ENCODE measurements around the gene MRGPRX3. TPM values are rescaled to one million over a fixed set of nuclear protein-coding genes. Genes with fewer than 3 reads are reported as not detected.

The MRGPRX3 gene
- total RNA-seq (2014; rRNA removed; shearing (Covaris generic)), result not detected in 2 replicates
- polyA plus RNA-seq (2016; fragmentation: Nextera tagmentation; extraction: Ambion mirVana), result not detected in 2 replicates

GRCh38 chr11:18132341-18132740 lies at the start of gene MRGPRX3:
TSS of gene MRGPRX3 (plus strand) at chr11:18132571. CDS start at chr11:18137203, 4,632 bp downstream.
- 37 to 44% methylated on average over 3 of the region's 3 CpGs for WGBS, 2 experiments (ENCODE audit: low coverage in 1 of 2, low lambda C conversion rate in 2 of 2, missing lambda C conversion rate in 2 of 2)
- no peaks in the 10 kb centered on the region for H3K9me3 ChIP-seq (ENCODE audit: low read depth)
- no peak within 1 kb of the TSS for H3K9ac ChIP-seq
- no peaks in the 10 kb centered on the region for H3K4me1 ChIP-seq (ENCODE audit: insufficient read depth)
- H3K36me3 ChIP-seq (ENCODE audit: low read depth), result no peaks in the 10 kb centered on the region
- H3F3A ChIP-seq (ENCODE audit: insufficient read depth), result no peaks in the 10 kb centered on the region
- in situ Hi-C loops (cut with MboI), result no loop called here
- peaks cover 6% of the 10 kb centered on the region; the same call in 1 of the 2 replicates for H3K27me3 ChIP-seq (replicated peaks; ENCODE audit: insufficient read depth)
- no peak within 1 kb of the TSS for H3K27ac ChIP-seq
- H4K20me1 ChIP-seq (ENCODE audit: insufficient read depth), result no peaks in the 10 kb centered on the region
- no peak for TF ChIP-seq EZH2 (IDR thresholded peaks at IDR 0.05; ENCODE audit: insufficient read depth, poor library complexity, severe bottlenecking)
- TF ChIP-seq EZH2phosphoT487 (IDR thresholded peaks at IDR 0.05; ENCODE audit: insufficient read depth, low read depth), result no peak
- H3K9me2 ChIP-seq (ENCODE audit: insufficient read depth), result no peaks in the 10 kb centered on the region
- H3K4me2 ChIP-seq (ENCODE audit: unreplicated experiment), result no peak within 1 kb of the TSS
- no peaks in the 10 kb centered on the region for H3K79me2 ChIP-seq (ENCODE audit: insufficient read depth)
- no peak within 1 kb of the TSS for H2AFZ ChIP-seq
- no peak for DNase-seq
- H3K4me3 ChIP-seq, result no peak within 1 kb of the TSS

DNA sequence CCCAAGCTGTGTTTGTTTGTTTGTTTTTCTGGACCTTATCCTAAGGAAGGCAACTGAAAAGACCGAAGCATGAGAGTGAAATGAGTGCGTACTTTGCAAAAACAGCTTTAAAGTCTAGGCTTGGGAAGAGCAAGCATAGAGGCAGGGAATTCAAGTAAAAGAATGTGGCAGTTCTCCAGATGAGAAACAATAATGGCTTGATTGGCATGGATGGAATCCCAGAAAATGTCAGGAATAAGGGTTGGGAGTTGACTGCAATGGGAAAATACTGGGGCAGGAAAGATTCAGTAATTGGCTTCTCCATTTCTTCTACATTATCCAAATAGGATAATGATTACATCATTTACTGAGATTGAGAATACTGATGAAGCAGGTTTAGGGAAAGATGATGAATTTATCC lies 44.0 kb upstream of the MRGPRX3 start:
- TF ChIP-seq EZH2phosphoT487 (IDR thresholded peaks at IDR 0.05; ENCODE audit: insufficient read depth, low read depth) (no peak), EZH2 (IDR thresholded peaks at IDR 0.05; ENCODE audit: insufficient read depth, poor library complexity, severe bottlenecking) (no peak)
- WGBS, 2 experiments (ENCODE audit: low coverage in 1 of 2, low lambda C conversion rate in 2 of 2, missing lambda C conversion rate in 2 of 2), result 100% methylated on average over 2 of the region's 2 CpGs
- peaks cover 14% of the 10 kb centered on the region; the same call in 1 of the 2 replicates for H3K36me3 ChIP-seq (ENCODE audit: low read depth)

DNA sequence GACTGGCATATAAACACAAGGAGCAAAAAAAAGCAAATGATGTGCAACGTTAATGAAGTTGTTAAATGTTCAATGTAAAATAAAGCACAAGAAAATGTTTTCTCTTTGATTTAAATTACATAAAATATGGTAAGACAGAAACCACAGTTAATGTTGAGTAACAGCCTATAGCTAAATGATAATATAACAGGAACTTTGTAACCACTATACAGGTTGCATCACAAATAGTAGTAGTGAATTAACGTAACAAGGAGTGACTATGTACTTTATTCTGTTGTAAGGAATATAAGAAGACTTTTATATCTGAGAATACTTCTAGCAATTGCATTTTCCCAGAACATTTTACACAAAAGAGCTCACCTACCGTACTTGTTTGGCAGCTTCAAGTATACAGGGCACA lies 43.4 kb upstream of the MRGPRX3 start:
- no peaks in the 10 kb centered on the region for H3F3A ChIP-seq (ENCODE audit: insufficient read depth)
- H3K9ac ChIP-seq, result no peak overlapping the region
- peaks cover 20% of the 10 kb centered on the region; the same call in 1 of the 2 replicates for H3K36me3 ChIP-seq (ENCODE audit: low read depth)
- no peak overlapping the region for H3K27ac ChIP-seq
- H3K4me2 ChIP-seq (ENCODE audit: unreplicated experiment), result no peak overlapping the region
- no peaks in the 10 kb centered on the region for H4K20me1 ChIP-seq (ENCODE audit: insufficient read depth)
- H2AFZ ChIP-seq, result no peak overlapping the region
- in situ Hi-C loops (cut with MboI), result no loop called here
- no peak for TF ChIP-seq EZH2 (IDR thresholded peaks at IDR 0.05; ENCODE audit: insufficient read depth, poor library complexity, severe bottlenecking)
- no peak for TF ChIP-seq EZH2phosphoT487 (IDR thresholded peaks at IDR 0.05; ENCODE audit: insufficient read depth, low read depth)
- H3K4me3 ChIP-seq, result no peak overlapping the region
- no peaks in the 10 kb centered on the region for H3K9me3 ChIP-seq (ENCODE audit: low read depth)
- no peaks in the 10 kb centered on the region for H3K9me2 ChIP-seq (ENCODE audit: insufficient read depth)
- H3K4me1 ChIP-seq (ENCODE audit: insufficient read depth), result no peaks in the 10 kb centered on the region
- WGBS, 2 experiments (ENCODE audit: low coverage in 1 of 2, low lambda C conversion rate in 2 of 2, missing lambda C conversion rate in 2 of 2), result 82 to 84% methylated on average over 3 of the region's 3 CpGs
- no peaks in the 10 kb centered on the region for H3K27me3 ChIP-seq (replicated peaks; ENCODE audit: insufficient read depth)
- DNase-seq, result no peak
- H3K79me2 ChIP-seq (ENCODE audit: insufficient read depth), result no peaks in the 10 kb centered on the region

More for the DNA sequence above, 44.0 kb upstream of the MRGPRX3 start:
- H3K79me2 ChIP-seq (ENCODE audit: insufficient read depth), result no peaks in the 10 kb centered on the region
- no peaks in the 10 kb centered on the region for H3K9me3 ChIP-seq (ENCODE audit: low read depth)
- no peaks in the 10 kb centered on the region for H3F3A ChIP-seq (ENCODE audit: insufficient read depth)
- no peak overlapping the region for H3K9ac ChIP-seq
- H3K9me2 ChIP-seq (ENCODE audit: insufficient read depth), result no peaks in the 10 kb centered on the region
- no peaks in the 10 kb centered on the region for H4K20me1 ChIP-seq (ENCODE audit: insufficient read depth)
- no peak overlapping the region for H3K4me3 ChIP-seq
- no peak for DNase-seq
- H3K27me3 ChIP-seq (replicated peaks; ENCODE audit: insufficient read depth), result no peaks in the 10 kb centered on the region
- in situ Hi-C loops (cut with MboI), result no loop called here
- no peak overlapping the region for H3K4me2 ChIP-seq (ENCODE audit: unreplicated experiment)
- no peak overlapping the region for H3K27ac ChIP-seq
- no peak overlapping the region for H2AFZ ChIP-seq
- no peaks in the 10 kb centered on the region for H3K4me1 ChIP-seq (ENCODE audit: insufficient read depth)

DNA sequence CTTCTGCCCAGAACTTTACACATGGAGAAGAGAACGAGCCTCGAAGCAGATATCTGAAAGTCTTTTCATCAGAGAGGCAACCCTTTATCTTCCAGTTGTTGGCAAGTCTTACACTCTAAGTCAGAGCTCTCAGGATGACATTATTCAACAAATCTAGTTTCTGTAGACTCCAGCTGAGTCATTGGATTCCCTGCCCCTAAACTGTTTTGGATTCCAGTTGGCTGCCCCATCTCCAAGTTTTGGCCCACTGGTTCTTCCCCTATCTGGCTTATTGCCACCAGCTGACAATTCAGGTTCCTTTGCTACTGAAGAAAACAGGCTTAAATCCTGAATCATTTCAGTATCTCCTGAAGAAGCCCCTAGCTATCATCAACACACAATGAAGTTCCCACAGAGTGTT lies 40.6 kb upstream of the MRGPRX3 start:
- Histone ChIP-seq H3K9me3 (ENCODE audit: low read depth) (no peaks in the 10 kb centered on the region), H3F3A (ENCODE audit: insufficient read depth) (no peaks in the 10 kb centered on the region), H4K20me1 (ENCODE audit: insufficient read depth) (no peaks in the 10 kb centered on the region), H2AFZ (no peak overlapping the region), H3K9me2 (ENCODE audit: insufficient read depth) (no peaks in the 10 kb centered on the region), H3K27ac (no peak overlapping the region), H3K4me2 (ENCODE audit: unreplicated experiment) (no peak overlapping the region), H3K27me3 (replicated peaks; ENCODE audit: insufficient read depth) (no peaks in the 10 kb centered on the region), H3K4me1 (ENCODE audit: insufficient read depth) (no peaks in the 10 kb centered on the region), H3K36me3 (ENCODE audit: low read depth) (peaks cover 12% of the 10 kb centered on the region; the same call in 1 of the 2 replicates), H3K4me3 (no peak overlapping the region), H3K9ac (no peak overlapping the region), H3K79me2 (ENCODE audit: insufficient read depth) (no peaks in the 10 kb centered on the region)
- in situ Hi-C loops (cut with MboI), result no loop called here
- TF ChIP-seq EZH2phosphoT487 (IDR thresholded peaks at IDR 0.05; ENCODE audit: insufficient read depth, low read depth) (no peak), EZH2 (IDR thresholded peaks at IDR 0.05; ENCODE audit: insufficient read depth, poor library complexity, severe bottlenecking) (no peak)
- WGBS, 2 experiments (ENCODE audit: low coverage in 1 of 2, low lambda C conversion rate in 2 of 2, missing lambda C conversion rate in 2 of 2), result 91 to 96% methylated on average over 2 of the region's 2 CpGs
- DNase-seq, result no peak

- no peak overlapping the region for H3K27ac ChIP-seq
- no peaks in the 10 kb centered on the region for H4K20me1 ChIP-seq (ENCODE audit: insufficient read depth)
- H3K79me2 ChIP-seq (ENCODE audit: insufficient read depth), result no peaks in the 10 kb centered on the region
- in situ Hi-C loops (cut with MboI), result no loop called here
- H3K9me3 ChIP-seq (ENCODE audit: low read depth), result no peaks in the 10 kb centered on the region
- H3K9ac ChIP-seq, result no peak overlapping the region
- H3K36me3 ChIP-seq (ENCODE audit: low read depth), result peaks cover 12% of the 10 kb centered on the region; the same call in 1 of the 2 replicates
- H3K4me3 ChIP-seq, result no peak overlapping the region
- TF ChIP-seq EZH2 (IDR thresholded peaks at IDR 0.05; ENCODE audit: insufficient read depth, poor library complexity, severe bottlenecking) (no peak), EZH2phosphoT487 (IDR thresholded peaks at IDR 0.05; ENCODE audit: insufficient read depth, low read depth) (no peak)
- H2AFZ ChIP-seq, result no peak overlapping the region
- no peaks in the 10 kb centered on the region for H3K9me2 ChIP-seq (ENCODE audit: insufficient read depth)
- H3K4me2 ChIP-seq (ENCODE audit: unreplicated experiment), result no peak overlapping the region
- no peak for DNase-seq
- no peaks in the 10 kb centered on the region for H3K4me1 ChIP-seq (ENCODE audit: insufficient read depth)
- H3K27me3 ChIP-seq (replicated peaks; ENCODE audit: insufficient read depth), result no peaks in the 10 kb centered on the region
- H3F3A ChIP-seq (ENCODE audit: insufficient read depth), result no peaks in the 10 kb centered on the region
Observed at GRCh38 chr11:18093959-18094358, 38.4 kb upstream of the MRGPRX3 start.
